22Rv1 (cell line): ENCODE results near the gene JMY.

ENCODE experiments used
- H3K27ac ChIP-seq: fragments of 450-650 bp; 2 replicates; pipeline ENCODE4 v1.5.1; 2017
- CTCF ChIP-seq: fragments of 450-650 bp; IDR thresholded peaks from 2 replicates; pipeline ENCODE4 v1.5.1; 2017; ENCODE audit warnings: mild to moderate bottlenecking
- ZFX ChIP-seq: fragments of 450-650 bp; IDR thresholded peaks from 2 replicates; pipeline ENCODE4 v1.6.1; 2017; ENCODE audit warnings: antibody characterized with exemption, borderline replicate concordance

The JMY gene

GRCh38 chr5:79263290-79263689, 27.4 kb downstream of the JMY start:
- TF ChIP-seq CTCF (no peak), ZFX (no peak)
- H3K27ac ChIP-seq = no peak overlapping the region

GRCh38 chr5:79267180-79267579, 31.2 kb downstream of the JMY start:
- TF ChIP-seq ZFX (no peak), CTCF (no peak)

GRCh38 chr5:79269733-79270166, 33.8 kb downstream of the JMY start:
- TF ChIP-seq CTCF (no peak), ZFX (no peak)
- H3K27ac ChIP-seq = no peak overlapping the region

More at GRCh38 chr5:79267180-79267579, 31.2 kb downstream of the JMY start:
- no peak overlapping the region for H3K27ac ChIP-seq

GRCh38 chr5:79273341-79273740, 37.4 kb downstream of the JMY start:
- TF ChIP-seq ZFX (no peak), CTCF (no peak)
- H3K27ac ChIP-seq = no peak overlapping the region

GRCh38 chr5:79284846-79285245, 48.9 kb downstream of the JMY start:
- no peak overlapping the region for H3K27ac ChIP-seq
- TF ChIP-seq CTCF (no peak), ZFX (no peak)

GRCh38 chr5:79285285-79285684, 49.4 kb downstream of the JMY start:
- H3K27ac ChIP-seq = no peak overlapping the region
- TF ChIP-seq ZFX (no peak), CTCF (no peak)

GRCh38 chr5:79285833-79286232, 49.9 kb downstream of the JMY start:
- TF ChIP-seq CTCF (no peak), ZFX (no peak)

More at GRCh38 chr5:79285833-79286232, 49.9 kb downstream of the JMY start:
- no peak overlapping the region for H3K27ac ChIP-seq
